K562 (cell line): ENCODE results near the gene PAX8. TPM values are rescaled to one million over a fixed set of nuclear protein-coding genes. Genes with fewer than 3 reads are reported as not detected.

ENCODE experiments used
- ASH1L ChIP-seq: fragments of 450-650 bp; IDR thresholded peaks from 2 replicates; pipeline ENCODE4 v1.6.1; 2018; ENCODE audit warnings: borderline replicate concordance, mild to moderate bottlenecking, low read depth; ENCODE audit not compliant: partially characterized antibody
- CREM ChIP-seq: IDR thresholded peaks from 2 replicates; pipeline ENCODE4 v1.6.1; 2014; ENCODE audit warnings: antibody characterized with exemption, low read depth
- CTCFL ChIP-seq: IDR thresholded peaks from 2 replicates; pipeline ENCODE4 v1.6.1; 2011; ENCODE audit warnings: borderline replicate concordance, low read depth, mild to moderate bottlenecking, moderate library complexity, low read length; ENCODE audit not compliant: insufficient read depth, poor library complexity, severe bottlenecking
- ETS2 ChIP-seq: IDR thresholded peaks from 2 replicates; pipeline ENCODE4 v1.6.1; 2016; ENCODE audit warnings: borderline replicate concordance, missing genetic modification characterization, mild to moderate bottlenecking, moderate library complexity, missing compliant biosample characterization; ENCODE audit not compliant: poor library complexity, severe bottlenecking
- EWSR1 ChIP-seq: fragments of 450-650 bp; IDR thresholded peaks from 2 replicates; pipeline ENCODE4 v1.6.1; 2018; ENCODE audit warnings: borderline replicate concordance, mild to moderate bottlenecking, low read depth, moderate library complexity; ENCODE audit not compliant: partially characterized antibody
- FOXJ2 ChIP-seq: fragments of 200-800 bp; sonication (Bioruptor generic); IDR thresholded peaks from 2 replicates; pipeline ENCODE4 v1.6.1; 2016; ENCODE audit warnings: missing genetic modification characterization, missing compliant biosample characterization
- FOXK2 ChIP-seq, 2 experiments: fragments of 450-650 bp; IDR thresholded peaks in 1 of 2; conservative IDR thresholded peaks in 1 of 2; 2 replicates each; pipeline ENCODE4 v1.6.1; 2016; ENCODE audit warnings: low read depth in 2 of 2, mild to moderate bottlenecking in 1 of 2
- HLTF ChIP-seq: fragments of 450-650 bp; IDR thresholded peaks from 2 replicates; pipeline ENCODE4 v1.6.1; 2016
- IRF9 ChIP-seq: fragments of 450-650 bp; IDR thresholded peaks from 2 replicates; pipeline ENCODE4 v1.6.1; 2016; ENCODE audit warnings: missing biosample characterization, missing genetic modification characterization
- KAT2B ChIP-seq: IDR thresholded peaks from one replicate; pipeline ENCODE4 v1.6.1; 2012; ENCODE audit warnings: low read depth, mild to moderate bottlenecking, control low read depth, inconsistent platforms, low read length, moderate library complexity
- NKRF ChIP-seq: fragments of 450-650 bp; IDR thresholded peaks from 2 replicates; pipeline ENCODE4 v1.6.1; 2016; ENCODE audit warnings: borderline replicate concordance
- POLR2H ChIP-seq: IDR thresholded peaks from 2 replicates; pipeline ENCODE4 v1.6.1; 2016; ENCODE audit warnings: missing genetic modification characterization, low read depth, mild to moderate bottlenecking, control low read depth, missing compliant biosample characterization, moderate library complexity
- PTTG1 ChIP-seq: fragments of 450-650 bp; IDR thresholded peaks from 2 replicates; pipeline ENCODE4 v1.6.1; 2016; ENCODE audit warnings: low read depth, mild to moderate bottlenecking, missing genetic modification characterization, missing compliant biosample characterization
- SIN3B ChIP-seq: fragments of 450-650 bp; IDR thresholded peaks from 2 replicates; pipeline ENCODE4 v1.6.1; 2017; ENCODE audit warnings: low read depth, mild to moderate bottlenecking, moderate library complexity
- SMAD2 ChIP-seq: fragments of 150-350 bp; IDR thresholded peaks from 2 replicates; pipeline ENCODE4 v1.6.1; 2014; ENCODE audit warnings: low read depth, mild to moderate bottlenecking, low read length
- SMARCB1 ChIP-seq: IDR thresholded peaks from 2 replicates; pipeline ENCODE4 v1.6.1; 2011; ENCODE audit warnings: improper control_type of control experiment, low read depth; ENCODE audit not compliant: insufficient read length
- SP2 ChIP-seq: IDR thresholded peaks from 2 replicates; pipeline ENCODE4 v1.6.1; 2011; ENCODE audit warnings: mild to moderate bottlenecking, low read depth, low read length, moderate library complexity; ENCODE audit not compliant: poor library complexity, severe bottlenecking; ENCODE audit errors: extremely low read depth
- TSC22D4 ChIP-seq: fragments of 450-650 bp; IDR thresholded peaks from 2 replicates; pipeline ENCODE4 v1.6.1; 2016; ENCODE audit warnings: missing genetic modification characterization, missing biosample characterization, control low read depth
- ZKSCAN3 ChIP-seq: fragments of 250-450 bp; sonication (Bioruptor Pico); IDR thresholded peaks from 2 replicates; pipeline ENCODE4 v1.4.0; 2020
- ZNF140 ChIP-seq: fragments of 250-450 bp; sonication (Bioruptor Pico); IDR thresholded peaks from 2 replicates; pipeline ENCODE4 v1.8.0; 2021; ENCODE audit warnings: moderate library complexity, mild to moderate bottlenecking, inconsistent platforms
- ZNF143 ChIP-seq: sonication (generic); formaldehyde crosslinking; IDR thresholded peaks from 2 replicates; pipeline ENCODE4 v1.9.0; 2022; ENCODE audit warnings: mild to moderate bottlenecking, missing genetic modification reagents
- ZNF24 ChIP-seq: fragments of 450-650 bp; IDR thresholded peaks from 2 replicates; pipeline ENCODE4 v1.6.1; 2016
- polyA plus RNA-seq, 8 experiments: library from polyadenylated mRNA; depleted of rRNA in 4 of 8; stranded (reverse) in 5 of 8; unstranded in 3 of 8; fragments of >200 nt; fragmentation: Nextera tagmentation in 2 of 8; fragmentation: Illumina TruSeq in 1 of 8; extraction: Ambion mirVana in 2 of 8; extraction: Trizol in 1 of 8; gene quantifications; 2 replicates each; pipeline versions ENCODE4 v1.2.1 to v1.2.3, GENCODE V29; 2011 to 2014; ENCODE audit warnings: inconsistent platforms in 1 of 8, missing spikeins in 1 of 8
- total RNA-seq, 7 experiments: library from RNA; depleted of rRNA in 6 of 7; stranded (reverse); fragments of >200 nt in 6 of 7; fragmentation: Illumina TruSeq in 2 of 7; extraction: Trizol in 2 of 7; gene quantifications; 2 replicates each; pipeline versions ENCODE4 v1.2.1 to v1.2.3, GENCODE V29; 2011 to 2021; ENCODE audit warnings: low replicate concordance in 1 of 7

Gene PAX8
- total and polyA plus RNA-seq, 9 of the 15 experiments (the other 6 are each of a cell fraction or from before 2014, with no cell fraction given), result 0.13 to 2.1 (median 0.51) TPM

- TF ChIP-seq ZNF24 (no peak), EWSR1 (no peak), ETS2 (tag) (no peak), POLR2H (tag) (peak; percentile 69), ZKSCAN3 (CRISPR knock-in tag) (no peak), ZNF143 (CRISPR knock-in tag) (no peak), KAT2B (no peak), FOXJ2 (tag) (no peak), ASH1L (no peak), SIN3B (no peak), HLTF (no peak), NKRF (no peak; the same call in 1 of the 2 replicates), SP2 (no peak), PTTG1 (tag) (no peak), CTCFL (no peak), SMARCB1 (no peak), CREM (peak; percentile 78), FOXK2 (conservative IDR thresholded peaks at IDR 0.05 in 1 of 2, IDR thresholded peaks at IDR 0.05 in 1 of 2; ENCODE audit: low read depth in 2 of 2) (peak; percentile 76 to 80), ZNF140 (CRISPR knock-in tag) (no peak), TSC22D4 (tag) (no peak), SMAD2 (no peak), IRF9 (tag) (0 out of 2 replicates have a peak, but pooled peaks have one; percentile 8)
Observed at GRCh38 chr2:113173542-113174375, 105.0 kb downstream of the PAX8 start, which contains the start of gene PSD4 (continued).
